ENCODE data around the gene TMEM38B. TPM values are rescaled to one million over a fixed set of nuclear protein-coding genes. Genes with fewer than 3 reads are reported as not detected.

The TMEM38B gene
- total RNA-seq, 3 donors from 2014 or later, result 8.5 to 25.2 (median 22.4) TPM

DNA sequence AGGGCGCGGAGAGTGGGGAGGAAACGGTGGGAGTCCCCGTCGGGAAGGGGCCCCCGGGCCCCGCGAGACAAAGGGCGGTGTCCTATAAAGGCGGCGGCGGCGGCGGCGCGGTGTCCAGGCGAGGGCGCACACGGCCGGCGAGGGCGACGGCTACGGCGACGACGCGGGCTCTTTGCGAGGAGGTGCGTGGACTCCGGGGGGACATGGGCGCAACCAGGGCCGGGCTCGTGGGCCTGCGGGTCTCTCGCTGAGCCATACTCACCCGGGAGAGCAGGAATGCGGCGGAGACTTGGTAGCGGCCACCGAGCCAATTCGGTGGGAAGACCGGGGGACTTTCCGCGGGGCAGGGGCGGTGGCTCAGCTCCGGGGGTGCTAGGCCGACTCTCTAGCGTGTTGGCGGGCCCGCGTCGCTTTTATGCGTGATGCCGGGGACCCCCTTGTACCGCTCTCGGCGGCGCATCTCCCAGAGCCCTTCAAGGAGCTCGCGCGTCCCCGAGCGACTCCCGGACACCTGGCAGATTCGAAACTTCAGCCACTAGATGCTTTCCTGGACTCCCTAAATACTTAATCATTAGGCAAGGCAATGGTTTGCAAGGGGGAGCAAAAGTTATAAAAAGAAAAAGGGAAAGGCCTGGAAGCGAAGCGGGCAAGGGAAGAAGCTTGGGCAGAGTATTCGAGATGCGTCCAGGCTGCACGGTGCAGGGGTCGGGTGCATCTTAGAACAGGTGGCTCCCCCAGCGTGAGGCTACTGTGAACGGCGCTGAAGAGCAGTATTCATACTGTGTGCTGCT is 38.0 kb upstream of the TMEM38B start:
- intact Hi-C loops (cut with DNase I; ENCODE audit: low total_unique reads), result loop anchor here (5.0 kb wide), 1 partner anchor 911 kb away; no protein-coding TSS in a partner anchor
- DNase-seq (ENCODE audit: low spot score in 2 of 2), result no peak
- H3K27me3 ChIP-seq, result peaks cover 0 to 24% of the 10 kb centered on the region in 2 donors
- TF ChIP-seq, protein P1, sequence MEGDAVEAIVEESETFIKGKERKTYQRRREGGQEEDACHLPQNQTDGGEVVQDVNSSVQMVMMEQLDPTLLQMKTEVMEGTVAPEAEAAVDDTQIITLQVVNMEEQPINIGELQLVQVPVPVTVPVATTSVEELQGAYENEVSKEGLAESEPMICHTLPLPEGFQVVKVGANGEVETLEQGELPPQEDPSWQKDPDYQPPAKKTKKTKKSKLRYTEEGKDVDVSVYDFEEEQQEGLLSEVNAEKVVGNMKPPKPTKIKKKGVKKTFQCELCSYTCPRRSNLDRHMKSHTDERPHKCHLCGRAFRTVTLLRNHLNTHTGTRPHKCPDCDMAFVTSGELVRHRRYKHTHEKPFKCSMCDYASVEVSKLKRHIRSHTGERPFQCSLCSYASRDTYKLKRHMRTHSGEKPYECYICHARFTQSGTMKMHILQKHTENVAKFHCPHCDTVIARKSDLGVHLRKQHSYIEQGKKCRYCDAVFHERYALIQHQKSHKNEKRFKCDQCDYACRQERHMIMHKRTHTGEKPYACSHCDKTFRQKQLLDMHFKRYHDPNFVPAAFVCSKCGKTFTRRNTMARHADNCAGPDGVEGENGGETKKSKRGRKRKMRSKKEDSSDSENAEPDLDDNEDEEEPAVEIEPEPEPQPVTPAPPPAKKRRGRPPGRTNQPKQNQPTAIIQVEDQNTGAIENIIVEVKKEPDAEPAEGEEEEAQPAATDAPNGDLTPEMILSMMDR (IDR thresholded peaks at IDR 0.05), result no peak
- TF ChIP-seq POLR2A (IDR thresholded peaks at IDR 0.05) (no peak), POLR2AphosphoS5 (IDR thresholded peaks at IDR 0.05) (no peak)
- no peak overlapping the region for H3K27ac ChIP-seq
- no peaks in the 10 kb centered on the region for H3K36me3 ChIP-seq
- H3K9me3 ChIP-seq, result no peaks in the 10 kb centered on the region
- no peaks in the 10 kb centered on the region for H3K4me1 ChIP-seq
- H3K4me3 ChIP-seq, result peak overlapping the region; percentile 36 to 73 (median 49)

- Histone ChIP-seq H3K4me3 (no peak overlapping the region), H3K27me3 (peaks cover 0 to 24% of the 10 kb centered on the region in 2 donors), H3K9me3 (no peaks in the 10 kb centered on the region), H3K4me1 (no peaks in the 10 kb centered on the region), H3K27ac (no peak overlapping the region), H3K36me3 (no peaks in the 10 kb centered on the region)
- intact Hi-C loops (cut with DNase I; ENCODE audit: low total_unique reads), result loop anchor here (5.0 kb wide), 1 partner anchor 909 kb away; no protein-coding TSS in a partner anchor
- TF ChIP-seq, protein P1 (IDR thresholded peaks at IDR 0.05), result no peak
- TF ChIP-seq POLR2AphosphoS5 (IDR thresholded peaks at IDR 0.05) (no peak), POLR2A (IDR thresholded peaks at IDR 0.05) (no peak)
- DNase-seq (ENCODE audit: low spot score in 2 of 2), result no peak
Measured at GRCh38 chr9:105658351-105658750, 36.0 kb upstream of the TMEM38B start.

- H3K4me1 ChIP-seq, result no peaks in the 10 kb centered on the region
- no peak overlapping the region for H3K4me3 ChIP-seq
- no peak for DNase-seq (ENCODE audit: low spot score in 2 of 2)
- H3K9me3 ChIP-seq, result no peaks in the 10 kb centered on the region
- no peaks in the 10 kb centered on the region for H3K36me3 ChIP-seq
- H3K27ac ChIP-seq, result no peak overlapping the region
- intact Hi-C loops (cut with DNase I; ENCODE audit: low total_unique reads), result no loop called here
- peaks cover 0 to 21% of the 10 kb centered on the region in 2 donors for H3K27me3 ChIP-seq
- no peak for TF ChIP-seq POLR2A (IDR thresholded peaks at IDR 0.05)
- no peak for TF ChIP-seq POLR2AphosphoS5 (IDR thresholded peaks at IDR 0.05)
- TF ChIP-seq, protein P1 (IDR thresholded peaks at IDR 0.05), result no peak
Measured at GRCh38 chr9:105661011-105661410, 33.3 kb upstream of the TMEM38B start.

GRCh38 chr9:105662184-105663104 is 31.9 kb upstream of the TMEM38B start, which contains the start of gene TAL2:
Gene TAL2, plus strand, starts transcription at chr9:105662457. Its CDS starts 40 bp downstream, at chr9:105662497.
- no peak for DNase-seq (ENCODE audit: low spot score in 2 of 2)
- H3K27me3 ChIP-seq, result peaks cover 0 to 9% of the 10 kb centered on the region in 2 donors
- TF ChIP-seq, protein P1 (IDR thresholded peaks at IDR 0.05), result no peak
- TF ChIP-seq POLR2A (IDR thresholded peaks at IDR 0.05), result no peak
- TF ChIP-seq POLR2AphosphoS5 (IDR thresholded peaks at IDR 0.05), result no peak
- no peaks in the 10 kb centered on the region for H3K4me1 ChIP-seq
- H3K9me3 ChIP-seq, result no peaks in the 10 kb centered on the region
- no peak within 1 kb of the TSS for H3K27ac ChIP-seq
- intact Hi-C loops (cut with DNase I; ENCODE audit: low total_unique reads), result no loop called here
- no peak within 1 kb of the TSS for H3K4me3 ChIP-seq
- H3K36me3 ChIP-seq, result no peaks in the 10 kb centered on the region

Data from breast epithelium (tissue), 4 donors.